MCF 10A (cell line): ENCODE results near the gene TDRD10. TPM values are rescaled to one million over a fixed set of nuclear protein-coding genes. Genes with fewer than 3 reads are reported as not detected.

Experiments
- BruUV-seq: library from RNA; stranded (reverse); fragments of 400-500 nt; replicated peaks from 2 replicates; lab custom pipeline; 2021; lab: Mats Ljungman, UMichigan
- CTCF ChIA-PET: fragments of 300-600 bp; sonication (Branson Sonifier 250); formaldehyde crosslinking; extraction: SDS; loops from one replicate; lab custom pipeline; 2021; ENCODE audit warnings: antibody characterized with exemption, inconsistent platforms; lab: Yijun Ruan, JAX
- POLR2A ChIA-PET: fragments of 300-600, 350-650 bp; sonication (Branson Sonifier 250); formaldehyde crosslinking; extraction: SDS; loops from one replicate; lab custom pipeline; 2020; ENCODE audit warnings: antibody characterized with exemption, inconsistent platforms; lab: Yijun Ruan, JAX
- DNase-seq: peaks from one replicate; pipeline ENCODE4 v3.0.0-alpha.2; 2018; ENCODE audit not compliant: unreplicated experiment
- H3K27ac Mint-ChIP-seq: one replicate; pipeline ENCODE4 v1.8.0; 2022; ENCODE audit warnings: mild to moderate bottlenecking, low read depth, mixed read lengths; ENCODE audit not compliant: unreplicated experiment
- H3K27me3 Mint-ChIP-seq: one replicate; pipeline ENCODE4 v1.8.0; 2022; ENCODE audit warnings: mixed read lengths; ENCODE audit not compliant: insufficient read depth, unreplicated experiment
- H3K36me3 Mint-ChIP-seq: one replicate; pipeline ENCODE4 v1.8.0; 2022; ENCODE audit warnings: mild to moderate bottlenecking, moderate library complexity, mixed read lengths; ENCODE audit not compliant: insufficient read depth, unreplicated experiment
- H3K4me1 Mint-ChIP-seq: one replicate; pipeline ENCODE4 v1.8.0; 2022; ENCODE audit warnings: mixed read lengths; ENCODE audit not compliant: insufficient read depth, unreplicated experiment
- H3K4me3 Mint-ChIP-seq: one replicate; pipeline ENCODE4 v1.8.0; 2022; ENCODE audit warnings: mild to moderate bottlenecking, moderate library complexity, mixed read lengths; ENCODE audit not compliant: unreplicated experiment
- H3K9me3 Mint-ChIP-seq: one replicate; pipeline ENCODE4 v1.8.0; 2022; ENCODE audit warnings: mixed read lengths; ENCODE audit not compliant: unreplicated experiment
- CTCF ChIP-seq: fragments of 200-600 bp; IDR thresholded peaks from one replicate; pipeline ENCODE4 v1.8.0; 2022; ENCODE audit warnings: antibody characterized with exemption, mild to moderate bottlenecking; ENCODE audit not compliant: unreplicated experiment
- intact Hi-C: fragments of 100-400 bp; cut with micrococcal nuclease; formaldehyde crosslinking; loops from 2 replicates; pipeline ENCODE4 v1.14.1; 2022
- total RNA-seq: library from RNA; stranded (reverse); gene quantifications from 2 replicates; pipeline ENCODE4 v1.2.3, GENCODE V29; 2022

The TDRD10 gene
- total RNA-seq, 1 experiment from 2014 or later = not detected

GRCh38 chr1:154541231-154541630 lies 39.2 kb downstream of the TDRD10 start:
- no peak for TF ChIP-seq CTCF
- H3K9me3 Mint-ChIP-seq = no peaks in the 10 kb centered on the region
- H3K27me3 Mint-ChIP-seq = peaks cover 68% of the 10 kb centered on the region
- CTCF ChIA-PET = interaction anchor here (0.5 to 3.1 kb wide), 4 partner anchors 62 to 549 kb away, joined by 3 to 12 read pairs (median 3); no protein-coding TSS in a partner anchor
- H3K4me1 Mint-ChIP-seq = no peaks in the 10 kb centered on the region
- DNase-seq = no peak
- no peaks in the 10 kb centered on the region for H3K36me3 Mint-ChIP-seq
- POLR2A ChIA-PET = interaction anchor here (0.7 kb wide), 1 partner anchor 38 kb away, joined by 3 read pairs; no protein-coding TSS in a partner anchor
- BruUV-seq = no TSS peak
- intact Hi-C loops = loop anchor here (10.0 kb wide), 1 partner anchor 356 kb away; no protein-coding TSS in a partner anchor
- H3K27ac Mint-ChIP-seq = no peak overlapping the region
- no peak overlapping the region for H3K4me3 Mint-ChIP-seq

GRCh38 chr1:154546264-154547063 lies 44.4 kb downstream of the TDRD10 start:
- peaks cover 10% of the 10 kb centered on the region for H3K4me1 Mint-ChIP-seq
- intact Hi-C loops = loop anchor here (1.0 to 10.0 kb wide), 5 partner anchors 66 to 362 kb away; partner anchors contain the start of gene HAX1
- CTCF ChIA-PET = interaction anchor here (0.5 to 11.3 kb wide), 34 partner anchors 10 to 1014 kb away, joined by 3 to 128 read pairs (median 3); partner anchors contain the start of gene ADAR
- no peaks in the 10 kb centered on the region for H3K9me3 Mint-ChIP-seq
- H3K27ac Mint-ChIP-seq = no peak overlapping the region
- POLR2A ChIA-PET = interaction anchor here (0.6 to 2.8 kb wide), 7 partner anchors 8 to 313 kb away, joined by 3 to 22 read pairs (median 3); partner anchors contain the start of gene UBE2Q1
- peak; percentile 87 for TF ChIP-seq CTCF
- H3K4me3 Mint-ChIP-seq = no peak overlapping the region
- DNase-seq = peak; percentile 83
- peaks cover 30% of the 10 kb centered on the region for H3K27me3 Mint-ChIP-seq
- peaks cover 26% of the 10 kb centered on the region for H3K36me3 Mint-ChIP-seq
- BruUV-seq = no TSS peak

- H3K27ac Mint-ChIP-seq = no peak overlapping the region
- intact Hi-C loops = loop anchor here (2.0 to 10.0 kb wide), 2 partner anchors 140 to 362 kb away; no protein-coding TSS in a partner anchor
These were observed 45.2 kb downstream of the TDRD10 start for GRCh38 chr1:154547105-154547732.

More at GRCh38 chr1:154547105-154547732, 45.2 kb downstream of the TDRD10 start:
- Mint-ChIP-seq H3K27me3 (peaks cover 22% of the 10 kb centered on the region), H3K4me1 (peaks cover 10% of the 10 kb centered on the region), H3K36me3 (peaks cover 34% of the 10 kb centered on the region), H3K9me3 (no peaks in the 10 kb centered on the region), H3K4me3 (no peak overlapping the region)
- DNase-seq = no peak
- POLR2A ChIA-PET = interaction anchor here (0.7 to 2.8 kb wide), 6 partner anchors 9 to 312 kb away, joined by 3 to 22 read pairs (median 3); partner anchors contain the start of gene UBE2Q1
- TF ChIP-seq CTCF = no peak
- CTCF ChIA-PET = interaction anchor here (0.6 to 11.3 kb wide), 29 partner anchors 9 to 1014 kb away, joined by 3 to 128 read pairs (median 4); no protein-coding TSS in a partner anchor
- no TSS peak for BruUV-seq
